HG02571 (cell line): Measurements from ENCODE around the gene CTXN3.

Source experiments
- ATAC-seq: cut with Tn5 transposase; IDR thresholded peaks from one replicate; pipeline ENCODE4 v1.9.1; 2021; ENCODE audit warnings: mild to moderate bottlenecking, moderate library complexity; ENCODE audit not compliant: unreplicated experiment

Gene CTXN3

GRCh38 chr5:127696683-127697082, 47.8 kb downstream of the CTXN3 start:
- ATAC-seq = no peak

GRCh38 chr5:127697894-127698600, 49.2 kb downstream of the CTXN3 start:
- ATAC-seq = no peak

- ATAC-seq = no peak
Observed at GRCh38 chr5:127699416-127699815, 50.5 kb downstream of the CTXN3 start.

DNA sequence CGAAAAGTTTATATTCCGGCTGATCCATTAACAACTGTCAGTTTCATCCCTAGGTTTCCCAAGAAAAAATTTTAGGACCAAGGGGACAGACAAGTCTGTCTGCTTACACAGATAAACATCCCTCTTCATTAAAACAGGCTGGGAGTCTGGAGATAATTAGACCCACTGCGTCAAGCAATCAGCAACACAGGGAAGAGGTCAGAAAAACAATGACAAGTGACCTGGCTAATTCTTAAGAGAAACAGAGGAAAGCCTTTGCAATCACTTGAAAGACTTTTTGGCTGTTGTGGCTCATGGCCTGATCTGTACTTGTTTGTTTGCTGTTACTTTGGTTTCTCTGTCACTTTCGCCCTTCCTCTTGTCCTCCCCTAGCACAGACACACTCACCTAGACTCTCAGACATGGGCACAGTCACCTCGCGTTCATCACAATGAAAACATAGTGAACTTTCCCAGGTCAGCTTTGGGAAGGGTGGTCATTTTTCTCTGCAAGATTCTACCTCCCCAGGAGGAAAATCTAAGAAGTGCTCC, 51.4 kb downstream of the CTXN3 start:
- no peak for ATAC-seq

- no peak for ATAC-seq
Observed at GRCh38 chr5:127702434-127702833, 53.6 kb downstream of the CTXN3 start.

GRCh38 chr5:127702926-127703561, 54.2 kb downstream of the CTXN3 start, which contains the start of gene CCDC192:
Gene CCDC192, plus strand, starts transcription at chr5:127703391. Its CDS starts 55 bp downstream, at chr5:127703446.
- ATAC-seq = no peak

DNA sequence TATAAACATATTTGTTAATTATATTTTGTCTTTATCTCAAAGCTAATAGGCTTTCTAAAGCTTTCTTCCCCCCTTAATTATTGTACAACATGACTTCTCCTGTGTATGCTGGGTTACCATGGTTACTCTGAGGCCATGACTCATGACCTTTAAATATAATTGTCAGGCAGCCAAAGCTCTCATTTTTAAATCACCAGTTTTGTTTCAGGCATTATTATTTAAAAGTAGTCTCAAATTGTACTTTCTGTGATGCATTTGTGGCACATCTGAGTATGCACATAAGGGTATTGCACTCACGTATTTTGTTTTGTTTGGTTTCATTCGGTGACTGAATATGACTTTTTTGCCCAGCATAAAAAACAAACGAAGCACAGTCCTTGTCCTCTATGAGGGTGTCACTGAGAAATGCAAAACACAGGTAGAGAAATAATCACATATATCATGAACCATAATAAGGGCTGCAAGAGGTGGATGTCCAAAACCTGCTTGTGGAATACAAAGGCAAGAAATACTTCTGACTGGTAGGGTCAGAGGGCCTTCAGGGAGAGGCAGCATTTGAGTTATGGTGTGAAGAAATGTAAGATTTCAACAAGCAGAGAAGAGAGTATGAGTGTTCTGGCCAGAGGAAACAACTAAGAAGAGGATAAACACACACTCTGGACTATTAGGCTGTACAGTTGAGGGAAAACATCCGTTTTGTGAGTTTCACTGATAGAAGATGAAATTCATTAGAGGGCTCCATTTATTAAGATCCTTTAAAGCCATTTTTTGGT, 56.4 kb downstream of the CTXN3 start:
- no peak for ATAC-seq

DNA sequence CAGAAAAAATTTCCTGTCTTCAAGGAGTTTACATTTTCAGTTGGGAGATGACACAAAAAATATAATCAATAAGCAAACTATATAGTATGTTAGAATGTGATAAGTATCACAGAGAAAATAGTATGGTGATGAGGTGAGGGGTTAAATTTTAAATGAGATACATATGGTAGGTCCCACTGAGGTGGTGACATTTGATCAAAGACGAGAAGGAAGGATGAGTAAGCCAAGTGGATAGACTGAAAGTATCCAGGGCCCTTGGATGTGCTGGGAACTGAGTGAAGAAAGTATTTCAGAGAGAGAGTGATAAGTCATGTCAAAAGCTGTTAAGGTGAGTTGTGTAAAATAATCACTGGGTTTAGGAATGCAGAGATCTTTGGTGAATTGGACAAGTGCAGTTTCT, 57.8 kb downstream of the CTXN3 start:
- no peak for ATAC-seq

DNA sequence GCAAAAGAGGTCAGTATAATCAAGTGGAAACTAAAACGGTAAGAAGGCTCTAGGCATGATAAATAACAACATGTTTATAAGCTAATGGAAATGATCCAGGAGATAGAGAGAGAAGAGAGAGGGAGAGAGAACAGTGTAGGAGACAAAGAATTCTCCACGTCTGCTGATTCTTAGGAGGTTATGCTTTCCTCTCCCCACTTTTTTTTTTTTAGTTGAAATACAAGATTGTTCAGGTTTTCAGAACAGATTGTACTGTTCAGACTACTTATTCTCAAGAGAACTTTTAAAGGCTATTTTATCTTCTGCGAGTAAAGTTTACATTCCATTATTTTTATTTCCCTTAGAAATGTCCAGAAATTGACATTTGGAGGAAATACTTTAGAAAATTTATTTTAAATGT, 58.3 kb downstream of the CTXN3 start:
- no peak for ATAC-seq
